ENCODE measurements around the gene OR14A16. TPM values are rescaled to one million over a fixed set of nuclear protein-coding genes. Genes with fewer than 3 reads are reported as not detected.

OR14A16 gene
- total RNA-seq, 1 experiment from 2014 or later = 0.15 TPM

DNA sequence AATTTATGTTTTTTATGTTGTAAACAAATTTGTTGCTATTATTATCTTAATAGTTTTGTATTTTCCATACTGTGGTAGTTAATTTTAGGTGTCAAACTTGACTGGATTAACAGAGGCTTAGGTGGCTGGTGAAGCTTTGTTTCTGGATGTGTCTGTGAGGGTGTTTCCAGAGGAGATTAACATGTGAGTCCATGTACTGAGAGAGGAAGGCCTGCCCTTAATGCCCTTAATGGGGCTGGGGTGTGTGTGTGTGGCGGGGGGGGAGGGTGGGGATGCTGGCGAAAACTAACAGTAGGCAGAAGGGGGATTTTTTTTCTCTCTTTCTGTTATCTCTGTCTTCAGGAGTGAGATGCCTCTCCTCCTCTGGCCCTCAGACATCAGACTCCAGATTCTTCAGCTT is 1.9 kb downstream of the OR14A16 start:
- TF ChIP-seq, protein P1, sequence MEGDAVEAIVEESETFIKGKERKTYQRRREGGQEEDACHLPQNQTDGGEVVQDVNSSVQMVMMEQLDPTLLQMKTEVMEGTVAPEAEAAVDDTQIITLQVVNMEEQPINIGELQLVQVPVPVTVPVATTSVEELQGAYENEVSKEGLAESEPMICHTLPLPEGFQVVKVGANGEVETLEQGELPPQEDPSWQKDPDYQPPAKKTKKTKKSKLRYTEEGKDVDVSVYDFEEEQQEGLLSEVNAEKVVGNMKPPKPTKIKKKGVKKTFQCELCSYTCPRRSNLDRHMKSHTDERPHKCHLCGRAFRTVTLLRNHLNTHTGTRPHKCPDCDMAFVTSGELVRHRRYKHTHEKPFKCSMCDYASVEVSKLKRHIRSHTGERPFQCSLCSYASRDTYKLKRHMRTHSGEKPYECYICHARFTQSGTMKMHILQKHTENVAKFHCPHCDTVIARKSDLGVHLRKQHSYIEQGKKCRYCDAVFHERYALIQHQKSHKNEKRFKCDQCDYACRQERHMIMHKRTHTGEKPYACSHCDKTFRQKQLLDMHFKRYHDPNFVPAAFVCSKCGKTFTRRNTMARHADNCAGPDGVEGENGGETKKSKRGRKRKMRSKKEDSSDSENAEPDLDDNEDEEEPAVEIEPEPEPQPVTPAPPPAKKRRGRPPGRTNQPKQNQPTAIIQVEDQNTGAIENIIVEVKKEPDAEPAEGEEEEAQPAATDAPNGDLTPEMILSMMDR (conservative IDR thresholded peaks at IDR 0.05) = no peak
- H3K79me2 ChIP-seq (ENCODE audit: insufficient read depth, low read length) = no peaks in the 10 kb centered on the region
- H4K5ac ChIP-seq (ENCODE audit: insufficient read length, low read depth, low read length) = no peak overlapping the region
- H2AFZ ChIP-seq (ENCODE audit: low read length) = no peak overlapping the region
- WGBS (ENCODE audit: extremely low coverage, insufficient read length, low lambda C conversion rate) = no CpG with 5 or more reads among the region's 2 CpGs
- H3K23ac ChIP-seq (ENCODE audit: insufficient read length, low read depth, low read length) = no peak overlapping the region
- H3K23me2 ChIP-seq (ENCODE audit: insufficient read length, low read depth, low read length, poor library complexity, severe bottlenecking) = no peaks in the 10 kb centered on the region
- no peak overlapping the region for H2BK15ac ChIP-seq (ENCODE audit: low read depth, low read length)
- no peak overlapping the region for H3K56ac ChIP-seq (ENCODE audit: insufficient read length, low read depth, low read length)
- no peak overlapping the region for H3K14ac ChIP-seq (ENCODE audit: insufficient read depth, low read length)
- Mint-ChIP-seq H3K36me3 (ENCODE audit: insufficient read depth in 1 of 3, low read depth in 3 of 3) (peaks cover 0 to 2% (median 1%) of the 10 kb centered on the region in 3 experiments; a peak in 2 of 7 replicates), H3K4me1 (peaks cover 15 to 23% of the 10 kb centered on the region in 2 experiments), H3K27ac (no peak overlapping the region), H3K4me3 (no peak overlapping the region), H3K9me3 (peaks cover 30 to 45% of the 10 kb centered on the region in 2 experiments), H3K27me3 (ENCODE audit: low read depth) (no peaks in the 10 kb centered on the region)
- H3K4me1 ChIP-seq (ENCODE audit: insufficient read depth, low read length) = no peaks in the 10 kb centered on the region
- H4K20me1 ChIP-seq (ENCODE audit: control insufficient read depth, insufficient read depth, insufficient read length) = no peaks in the 10 kb centered on the region
- no peak overlapping the region for H3T11ph ChIP-seq (ENCODE audit: low read length)
- H3K79me1 ChIP-seq (ENCODE audit: insufficient read depth, low read depth, low read length, poor library complexity, severe bottlenecking) = no peaks in the 10 kb centered on the region
- H3K9me3 ChIP-seq (ENCODE audit: control insufficient read depth, low read depth, low read length) = peaks cover 5% of the 10 kb centered on the region
- no peak overlapping the region for H4K91ac ChIP-seq (ENCODE audit: insufficient read length, low read depth, low read length)
- H2BK120ac ChIP-seq (ENCODE audit: low read depth, low read length, poor library complexity, severe bottlenecking) = no peak overlapping the region
- H3K27me3 ChIP-seq (ENCODE audit: insufficient read depth, low read length) = no peaks in the 10 kb centered on the region
- H3K27ac ChIP-seq (ENCODE audit: insufficient read length, low read depth, low read length) = no peak overlapping the region
- H4K8ac ChIP-seq (replicated peaks; ENCODE audit: insufficient read length, low read depth, low read length) = no peak overlapping the region
- no peak overlapping the region for H2BK5ac ChIP-seq (ENCODE audit: insufficient read length, low read length)
- DNase-seq = no peak
- H3K4ac ChIP-seq (ENCODE audit: low read depth, low read length) = no peak overlapping the region
- H3K9ac ChIP-seq (ENCODE audit: extremely low read depth, insufficient read length, low read length) = no peak overlapping the region
- H2AK5ac ChIP-seq (ENCODE audit: insufficient read length, low read length) = no peak overlapping the region
- no peak overlapping the region for H2BK20ac ChIP-seq (ENCODE audit: low read depth, low read length, poor library complexity, severe bottlenecking)
- no peak overlapping the region for H3K18ac ChIP-seq (ENCODE audit: insufficient read length, low read depth, low read length)
- no peak overlapping the region for H2BK12ac ChIP-seq (ENCODE audit: insufficient read length, low read depth, low read length)
- H3K4me2 ChIP-seq (ENCODE audit: insufficient read depth, insufficient read length, low read length) = no peak overlapping the region

All from H9 (cell line).